ENCODE results near the gene CHAF1A.

Gene CHAF1A

GRCh38 chr19:4367336-4367723, 35.1 kb upstream of the CHAF1A start:
- DNase-seq (ENCODE audit: low read depth), result no peak

- DNase-seq (ENCODE audit: low read depth), result no peak
Measured at GRCh38 chr19:4367781-4368127, 34.7 kb upstream of the CHAF1A start.

GRCh38 chr19:4368128-4368820, 34.2 kb upstream of the CHAF1A start:
- DNase-seq (ENCODE audit: low read depth), result no peak

- DNase-seq (ENCODE audit: low read depth), result no peak
Measured at GRCh38 chr19:4369109-4369887, 33.1 kb upstream of the CHAF1A start.

DNA sequence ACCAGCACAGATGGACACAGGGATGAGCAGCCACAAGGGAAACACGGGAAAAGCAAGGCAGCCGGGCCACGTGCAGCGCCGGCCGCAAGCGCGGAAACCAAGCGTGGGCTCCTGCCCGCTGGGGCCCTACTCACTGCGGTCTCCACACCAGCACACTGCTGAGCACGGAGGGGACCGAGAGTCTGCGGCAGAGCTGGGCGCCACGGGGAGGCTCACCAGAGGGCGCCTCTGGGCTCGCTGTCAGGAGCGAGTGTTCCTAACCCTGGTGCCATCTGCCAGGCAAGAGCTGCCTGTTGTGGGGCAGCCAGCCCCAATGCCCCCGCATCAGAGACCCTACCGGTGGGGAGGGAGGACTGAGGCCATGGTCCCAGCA, 32.6 kb upstream of the CHAF1A start:
- no peak for DNase-seq (ENCODE audit: low read depth)

- no peak for DNase-seq (ENCODE audit: low read depth)
Measured at GRCh38 chr19:4370418-4371041, 31.9 kb upstream of the CHAF1A start.

DNA sequence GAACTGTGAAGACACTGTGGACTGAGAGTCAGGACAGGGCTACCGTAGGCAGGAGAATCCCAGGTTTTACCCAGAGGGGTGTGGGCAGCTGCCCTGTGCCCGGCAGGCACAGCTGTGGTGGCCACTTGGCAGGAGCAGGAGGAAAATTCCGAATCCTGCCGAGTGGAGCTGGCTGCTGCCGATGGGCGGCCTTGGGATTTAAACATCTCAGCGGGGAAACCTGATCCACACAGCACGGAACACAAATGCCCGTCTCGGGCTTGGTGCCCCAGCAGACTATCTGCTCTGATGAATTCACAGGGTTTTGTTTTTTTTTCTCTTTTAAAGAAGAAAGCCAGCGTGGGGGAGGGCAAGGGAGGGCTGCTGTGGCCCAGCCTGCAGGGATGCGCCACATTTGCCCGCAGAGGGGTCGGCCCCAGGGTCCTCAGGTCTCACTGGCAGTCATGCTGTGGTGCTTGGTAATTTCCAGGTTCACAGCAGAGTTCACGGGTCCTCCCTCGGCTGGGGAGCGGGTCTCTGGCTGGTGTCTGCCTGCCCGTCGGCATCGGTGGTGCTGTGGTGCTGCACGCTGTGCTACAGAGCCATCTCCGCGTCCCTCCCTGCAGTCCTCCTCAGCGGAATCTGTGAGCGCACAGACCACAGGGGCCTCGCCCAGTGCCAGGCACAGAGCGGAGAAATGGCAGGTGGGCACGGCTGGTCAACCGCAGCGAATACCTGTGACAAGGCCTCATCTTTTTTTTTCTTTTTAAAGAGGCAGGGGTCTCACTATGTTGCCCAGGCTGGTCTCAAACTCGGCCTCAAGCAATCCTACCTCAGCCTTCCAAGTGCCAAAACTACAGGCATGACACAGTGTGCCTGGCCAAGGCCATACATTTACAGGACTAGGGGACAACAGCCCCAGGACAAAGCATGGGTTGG, 30.9 kb upstream of the CHAF1A start:
- DNase-seq (ENCODE audit: low read depth), result no peak

DNA sequence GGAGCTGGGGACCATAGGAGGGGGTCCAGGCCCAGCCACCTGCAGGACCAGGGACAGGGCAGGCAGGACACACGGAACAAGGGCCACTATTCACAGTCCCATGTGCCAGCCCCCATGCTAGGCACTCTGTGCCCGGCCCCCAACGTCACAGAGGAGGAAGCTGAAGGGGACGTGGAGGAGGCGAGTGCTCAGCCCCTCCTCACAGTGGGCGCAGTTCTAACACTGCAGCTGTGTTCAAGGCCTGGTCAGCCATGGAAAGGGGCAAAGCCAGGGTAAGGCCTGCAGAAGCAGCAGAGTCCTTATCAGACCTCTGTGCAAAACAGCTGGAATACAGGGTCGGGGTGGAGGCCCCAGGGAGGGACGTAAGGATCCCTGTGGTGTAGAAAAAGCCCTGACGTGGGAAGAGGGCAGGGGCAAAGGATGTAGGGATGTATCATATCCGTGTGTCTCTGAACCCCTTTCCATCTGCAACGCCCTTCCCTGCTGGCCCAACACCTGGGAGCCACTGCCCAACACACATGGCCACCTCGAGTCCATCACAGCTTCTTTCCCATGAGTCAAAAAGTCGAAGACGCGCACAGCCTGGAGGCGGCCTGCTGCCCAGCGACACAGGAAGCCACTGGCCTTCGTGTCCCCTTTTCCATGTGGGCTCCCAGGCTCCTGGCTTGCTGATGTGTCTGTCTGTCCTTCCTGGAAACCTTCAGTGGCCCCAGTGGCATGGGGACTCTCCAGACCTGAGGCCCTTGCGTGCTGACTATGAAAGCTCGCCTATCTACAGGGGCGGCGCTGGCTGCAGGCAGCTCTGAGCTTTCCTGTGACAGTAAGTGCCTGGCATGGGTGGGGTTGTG, 30.1 kb upstream of the CHAF1A start:
- no peak for DNase-seq (ENCODE audit: low read depth)

DNA sequence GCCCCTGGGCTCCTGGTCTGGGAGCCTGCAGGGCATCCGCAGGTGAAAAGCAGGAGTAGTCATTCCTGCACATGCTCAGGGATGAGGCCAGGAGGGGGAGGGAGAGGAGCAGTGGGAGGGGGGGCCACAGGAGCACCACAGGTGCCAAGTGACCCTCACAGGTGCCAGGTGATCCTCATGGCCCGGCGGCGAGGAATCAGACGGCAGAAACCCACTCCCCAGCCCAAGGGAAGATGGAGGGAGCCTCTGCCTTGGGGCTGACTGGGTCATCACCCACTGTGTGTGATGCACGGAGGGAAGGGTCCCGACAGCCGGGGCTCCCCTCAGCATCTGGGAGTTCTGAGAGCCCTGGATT, 29.4 kb upstream of the CHAF1A start:
- no peak for DNase-seq (ENCODE audit: low read depth)

DNA sequence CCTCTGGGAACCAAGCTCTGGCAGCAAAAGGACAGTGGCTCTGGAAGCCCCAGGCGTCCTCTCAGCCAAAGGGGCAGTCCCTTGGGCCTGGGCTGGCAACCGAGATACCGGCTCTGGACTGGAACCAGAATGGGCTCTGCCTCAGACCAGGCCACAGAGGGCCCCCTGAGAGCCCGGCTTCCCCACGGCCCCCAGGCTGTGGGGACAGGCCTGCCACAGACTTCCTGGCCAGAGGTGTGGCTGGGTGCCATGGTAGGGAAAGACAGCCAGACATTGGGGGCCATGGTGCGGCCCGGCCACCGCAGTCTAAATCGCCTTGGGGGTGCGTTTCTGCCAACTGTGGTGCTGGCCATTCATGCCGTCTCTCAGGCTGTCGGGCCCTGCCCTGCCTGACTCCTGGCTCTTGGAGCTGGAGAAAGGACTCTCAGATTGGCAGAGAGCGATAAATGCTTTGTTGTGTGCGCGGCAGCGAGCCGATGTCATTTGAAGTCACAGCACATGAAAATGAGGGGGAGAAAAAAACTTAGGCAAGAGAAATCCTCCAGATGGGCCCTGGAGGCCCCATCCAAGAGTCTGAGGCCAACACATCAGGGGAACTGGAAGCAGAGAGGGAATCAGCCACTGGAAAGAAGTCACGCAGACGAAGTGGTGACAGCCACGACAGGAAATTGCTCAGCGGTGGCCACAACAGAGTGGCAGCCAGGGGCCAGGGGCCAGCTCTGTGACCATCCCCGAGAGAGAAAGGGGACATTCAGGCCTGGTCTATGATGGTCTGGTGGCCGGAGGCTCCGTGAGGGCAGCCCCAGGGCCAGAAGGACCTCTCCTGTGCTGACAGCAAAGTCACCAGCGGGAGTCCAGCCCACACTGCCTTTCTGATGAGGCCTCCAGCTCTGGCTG, 28.6 kb upstream of the CHAF1A start:
- DNase-seq (ENCODE audit: low read depth), result no peak

GRCh38 chr19:4374498-4375163, 27.8 kb upstream of the CHAF1A start:
- DNase-seq (ENCODE audit: low read depth), result peak; percentile 96

GRCh38 chr19:4375164-4376027, 27.0 kb upstream of the CHAF1A start:
- peak; percentile 86 for DNase-seq (ENCODE audit: low read depth)

GRCh38 chr19:4376028-4376670, 26.3 kb upstream of the CHAF1A start:
- DNase-seq (ENCODE audit: low read depth), result no peak

GRCh38 chr19:4376671-4376990, 25.8 kb upstream of the CHAF1A start:
- no peak for DNase-seq (ENCODE audit: low read depth)

DNA sequence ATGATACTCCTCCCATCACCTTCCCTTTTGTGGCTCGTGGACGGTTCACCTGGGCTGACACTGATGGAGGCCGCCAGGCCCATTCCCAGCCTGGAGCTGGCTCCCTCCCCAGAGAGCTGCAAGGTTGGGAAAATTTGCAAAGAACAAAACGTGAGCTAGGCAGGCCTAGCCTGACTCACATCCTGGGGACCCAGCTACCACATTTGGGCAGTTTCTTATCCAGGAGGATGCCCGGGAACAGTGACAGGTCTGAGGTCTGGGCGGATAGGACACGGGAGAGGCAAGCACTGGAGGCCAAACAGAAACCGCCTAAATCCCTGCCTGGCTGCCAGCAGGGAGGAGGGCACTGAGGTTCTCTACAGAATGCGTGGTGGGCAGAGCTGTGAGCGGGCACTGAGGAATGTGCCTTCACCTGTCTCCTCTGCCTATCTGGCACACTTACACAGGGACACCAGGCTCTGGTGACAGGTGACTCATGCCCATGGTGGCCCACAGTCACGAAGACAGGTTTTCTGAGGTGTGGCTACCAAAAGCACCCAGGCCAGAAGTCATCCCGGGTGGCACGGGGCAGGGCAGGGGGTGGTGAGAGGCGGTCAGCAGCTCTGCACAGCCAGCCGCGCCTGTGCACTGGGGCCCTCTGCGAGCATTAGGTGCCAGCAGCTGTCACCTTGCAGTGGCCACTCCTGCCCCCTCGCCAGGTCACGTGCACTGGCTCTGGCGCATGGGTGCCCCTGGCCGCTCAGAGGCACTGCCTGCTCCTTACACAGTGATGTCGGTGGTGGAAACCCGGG, 25.3 kb upstream of the CHAF1A start:
- peak; percentile 66 for DNase-seq (ENCODE audit: low read depth)

GRCh38 chr19:4378886-4379285, 23.6 kb upstream of the CHAF1A start:
- no peak for DNase-seq (ENCODE audit: low read depth)

GRCh38 chr19:4379383-4380253, 22.8 kb upstream of the CHAF1A start:
- peak; percentile 33 for DNase-seq (ENCODE audit: low read depth)
